K562 (cell line): ENCODE results near the gene GTF2H4. TPM values are rescaled to one million over a fixed set of nuclear protein-coding genes. Genes with fewer than 3 reads are reported as not detected.

ENCODE experiments used
- AFF4 ChIP-seq: sonication (generic); formaldehyde crosslinking; IDR thresholded peaks from 2 replicates; pipeline ENCODE4 v1.8.0; 2023; ENCODE audit warnings: mild to moderate bottlenecking, missing genetic modification reagents
- BRD4 ChIP-seq: fragments of 200-600 bp; sonication (generic); IDR thresholded peaks from 2 replicates; pipeline ENCODE4 v1.6.1; 2017; ENCODE audit warnings: inconsistent platforms
- DACH1 ChIP-seq: fragments of 450-650 bp; IDR thresholded peaks from 2 replicates; pipeline ENCODE4 v1.6.1; 2018; ENCODE audit not compliant: partially characterized antibody
- DIDO1 ChIP-seq: fragments of 450-650 bp; IDR thresholded peaks from 2 replicates; pipeline ENCODE4 v1.6.1; 2016; ENCODE audit warnings: low read depth, missing biosample characterization, missing genetic modification characterization
- KDM5B ChIP-seq: fragments of 200-600 bp; sonication (generic); IDR thresholded peaks from 2 replicates; pipeline ENCODE4 v1.6.1; 2012; ENCODE audit warnings: low read depth, mild to moderate bottlenecking, moderate library complexity, low read length, control low read depth, inconsistent platforms; ENCODE audit not compliant: insufficient replicate concordance
- MAFK ChIP-seq: IDR thresholded peaks from 2 replicates; pipeline ENCODE4 v1.6.1; 2011; ENCODE audit warnings: low read length, improper control_type of control experiment
- NFIX ChIP-seq: fragments of 250-450 bp; sonication (Bioruptor Pico); IDR thresholded peaks from 2 replicates; pipeline ENCODE4 v1.4.0; 2020; ENCODE audit warnings: low read depth, mild to moderate bottlenecking, moderate library complexity
- RBM22 ChIP-seq: fragments of 200-400 bp; formaldehyde crosslinking; IDR thresholded peaks from 2 replicates; pipeline ENCODE4 v1.6.1; 2018; ENCODE audit warnings: low read length, low read depth; ENCODE audit not compliant: poor library complexity, severe bottlenecking
- SRSF7 ChIP-seq: fragments of 200-400 bp; formaldehyde crosslinking; optimal IDR thresholded peaks from 2 replicates; pipeline ENCODE3; 2017; ENCODE audit warnings: mild to moderate bottlenecking, low read depth, low read length
- TAF9B ChIP-seq: fragments of 450-650 bp; IDR thresholded peaks from 2 replicates; pipeline ENCODE4 v1.6.1; 2018; ENCODE audit warnings: mild to moderate bottlenecking; ENCODE audit not compliant: partially characterized antibody
- polyA plus RNA-seq, 8 experiments: library from polyadenylated mRNA; depleted of rRNA in 4 of 8; stranded (reverse) in 5 of 8; unstranded in 3 of 8; fragments of >200 nt; fragmentation: Nextera tagmentation in 2 of 8; fragmentation: Illumina TruSeq in 1 of 8; extraction: Ambion mirVana in 2 of 8; extraction: Trizol in 1 of 8; gene quantifications; 2 replicates each; pipeline versions ENCODE4 v1.2.1 to v1.2.3, GENCODE V29; 2011 to 2014; ENCODE audit warnings: inconsistent platforms in 1 of 8, missing spikeins in 1 of 8
- total RNA-seq, 7 experiments: library from RNA; depleted of rRNA in 6 of 7; stranded (reverse); fragments of >200 nt in 6 of 7; fragmentation: Illumina TruSeq in 2 of 7; extraction: Trizol in 2 of 7; gene quantifications; 2 replicates each; pipeline versions ENCODE4 v1.2.1 to v1.2.3, GENCODE V29; 2011 to 2021; ENCODE audit warnings: low replicate concordance in 1 of 7
- TF ChIP-seq, protein P1 (sequence below): fragments of 200-400 bp; formaldehyde crosslinking; IDR thresholded peaks from 2 replicates; pipeline ENCODE4 v1.6.1; 2017; ENCODE audit warnings: mild to moderate bottlenecking, low read depth, low read length, moderate library complexity
- TF ChIP-seq, protein P2 (sequence below), 2 experiments: fragments of 450-650 bp; formaldehyde crosslinking in 1 of 2; IDR thresholded peaks; 2 replicates each; pipeline versions ENCODE4 v1.4.0 to v1.6.1; 2014 to 2020; ENCODE audit warnings: mild to moderate bottlenecking in 2 of 2, borderline replicate concordance in 1 of 2, low read depth in 1 of 2

The GTF2H4 gene
- total and polyA plus RNA-seq, 9 of the 15 experiments (the other 6 are each of a cell fraction or from before 2014, with no cell fraction given) = 3.6 to 86.1 (median 39.6) TPM

DNA sequence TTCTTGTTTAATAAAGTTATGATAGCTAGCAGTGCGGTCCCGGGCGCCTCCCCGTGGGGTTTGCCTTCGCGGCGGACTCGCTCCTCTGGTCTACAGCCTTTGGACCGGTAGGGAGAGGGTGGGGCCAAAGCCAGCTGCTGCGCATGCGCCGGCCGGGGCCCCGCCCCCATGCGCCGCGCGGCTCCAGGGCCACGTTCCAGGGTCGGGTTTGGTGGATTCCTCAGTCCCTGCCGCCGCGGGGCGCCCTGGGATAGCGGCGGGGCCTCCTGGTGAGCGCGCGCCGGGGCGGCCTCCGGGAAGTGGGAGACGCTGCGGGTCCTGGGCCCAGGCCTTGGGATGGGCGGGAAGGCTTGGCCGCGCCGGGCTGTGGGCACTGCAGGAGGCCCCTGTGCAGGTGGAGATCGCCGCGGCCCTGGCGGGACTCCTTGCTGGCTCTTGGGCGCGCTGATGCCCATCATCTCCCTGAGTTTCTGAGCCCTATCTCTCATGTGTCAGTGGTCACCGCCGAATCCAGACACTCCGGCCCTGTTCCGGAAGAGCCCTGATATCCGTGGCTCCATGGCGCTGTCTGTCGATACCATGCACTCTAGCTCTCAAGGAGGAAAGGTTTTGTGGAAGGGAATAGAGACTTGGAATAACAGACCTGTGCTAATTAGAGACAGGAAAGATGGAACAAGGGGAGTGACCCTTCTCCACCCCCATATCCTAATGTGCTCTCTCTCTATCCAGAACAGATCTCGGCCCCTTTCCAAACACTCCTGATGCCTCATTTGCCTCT lies 6.3 kb downstream of the GTF2H4 start, which contains the start of gene VARS2 (continued):
- TF ChIP-seq KDM5B (peak; percentile 57), AFF4 (CRISPR knock-in tag) (peak; percentile 30; the same call in 1 of the 2 replicates), SRSF7 (no peak), DIDO1 (tag) (no peak), RBM22 (peak; percentile 22), TAF9B (no peak), DACH1 (peak; percentile 16), NFIX (CRISPR knock-in tag) (no peak), MAFK (no peak; the same call in 1 of the 2 replicates), BRD4 (no peak)
- TF ChIP-seq, protein P1, sequence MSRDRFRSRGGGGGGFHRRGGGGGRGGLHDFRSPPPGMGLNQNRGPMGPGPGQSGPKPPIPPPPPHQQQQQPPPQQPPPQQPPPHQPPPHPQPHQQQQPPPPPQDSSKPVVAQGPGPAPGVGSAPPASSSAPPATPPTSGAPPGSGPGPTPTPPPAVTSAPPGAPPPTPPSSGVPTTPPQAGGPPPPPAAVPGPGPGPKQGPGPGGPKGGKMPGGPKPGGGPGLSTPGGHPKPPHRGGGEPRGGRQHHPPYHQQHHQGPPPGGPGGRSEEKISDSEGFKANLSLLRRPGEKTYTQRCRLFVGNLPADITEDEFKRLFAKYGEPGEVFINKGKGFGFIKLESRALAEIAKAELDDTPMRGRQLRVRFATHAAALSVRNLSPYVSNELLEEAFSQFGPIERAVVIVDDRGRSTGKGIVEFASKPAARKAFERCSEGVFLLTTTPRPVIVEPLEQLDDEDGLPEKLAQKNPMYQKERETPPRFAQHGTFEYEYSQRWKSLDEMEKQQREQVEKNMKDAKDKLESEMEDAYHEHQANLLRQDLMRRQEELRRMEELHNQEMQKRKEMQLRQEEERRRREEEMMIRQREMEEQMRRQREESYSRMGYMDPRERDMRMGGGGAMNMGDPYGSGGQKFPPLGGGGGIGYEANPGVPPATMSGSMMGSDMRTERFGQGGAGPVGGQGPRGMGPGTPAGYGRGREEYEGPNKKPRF = no peak
- TF ChIP-seq, protein P2, sequence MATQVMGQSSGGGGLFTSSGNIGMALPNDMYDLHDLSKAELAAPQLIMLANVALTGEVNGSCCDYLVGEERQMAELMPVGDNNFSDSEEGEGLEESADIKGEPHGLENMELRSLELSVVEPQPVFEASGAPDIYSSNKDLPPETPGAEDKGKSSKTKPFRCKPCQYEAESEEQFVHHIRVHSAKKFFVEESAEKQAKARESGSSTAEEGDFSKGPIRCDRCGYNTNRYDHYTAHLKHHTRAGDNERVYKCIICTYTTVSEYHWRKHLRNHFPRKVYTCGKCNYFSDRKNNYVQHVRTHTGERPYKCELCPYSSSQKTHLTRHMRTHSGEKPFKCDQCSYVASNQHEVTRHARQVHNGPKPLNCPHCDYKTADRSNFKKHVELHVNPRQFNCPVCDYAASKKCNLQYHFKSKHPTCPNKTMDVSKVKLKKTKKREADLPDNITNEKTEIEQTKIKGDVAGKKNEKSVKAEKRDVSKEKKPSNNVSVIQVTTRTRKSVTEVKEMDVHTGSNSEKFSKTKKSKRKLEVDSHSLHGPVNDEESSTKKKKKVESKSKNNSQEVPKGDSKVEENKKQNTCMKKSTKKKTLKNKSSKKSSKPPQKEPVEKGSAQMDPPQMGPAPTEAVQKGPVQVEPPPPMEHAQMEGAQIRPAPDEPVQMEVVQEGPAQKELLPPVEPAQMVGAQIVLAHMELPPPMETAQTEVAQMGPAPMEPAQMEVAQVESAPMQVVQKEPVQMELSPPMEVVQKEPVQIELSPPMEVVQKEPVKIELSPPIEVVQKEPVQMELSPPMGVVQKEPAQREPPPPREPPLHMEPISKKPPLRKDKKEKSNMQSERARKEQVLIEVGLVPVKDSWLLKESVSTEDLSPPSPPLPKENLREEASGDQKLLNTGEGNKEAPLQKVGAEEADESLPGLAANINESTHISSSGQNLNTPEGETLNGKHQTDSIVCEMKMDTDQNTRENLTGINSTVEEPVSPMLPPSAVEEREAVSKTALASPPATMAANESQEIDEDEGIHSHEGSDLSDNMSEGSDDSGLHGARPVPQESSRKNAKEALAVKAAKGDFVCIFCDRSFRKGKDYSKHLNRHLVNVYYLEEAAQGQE (IDR thresholded peaks at IDR 0.05; ENCODE audit: borderline replicate concordance) = peak; percentile 74
- TF ChIP-seq, protein P2 (CRISPR knock-in tag; IDR thresholded peaks at IDR 0.05; ENCODE audit: low read depth) = peak; percentile 86; the same call in 1 of the 2 replicates
